B cell (primary cell): Measurements from ENCODE around the gene KIF23. TPM values are rescaled to one million over a fixed set of nuclear protein-coding genes. Genes with fewer than 3 reads are reported as not detected.

Source experiments
- ATAC-seq: fragments of 200-7000 bp; cut with Tn5 transposase; one replicate; pipeline ENCODE4 v1.10.0; 2021; ENCODE audit warnings: low read depth, mild to moderate bottlenecking, moderate number of reproducible peaks, moderate library complexity
- CTCF ChIA-PET: fragments of 350-600 bp; sonication (Branson Sonifier 250); formaldehyde crosslinking; loops from one replicate; lab custom pipeline; 2021; ENCODE audit warnings: antibody characterized with exemption, inconsistent platforms; lab: Charles Lee
- POLR2A ChIA-PET: fragments of 350-600 bp; sonication (Branson Sonifier 250); formaldehyde crosslinking; loops from one replicate; lab custom pipeline; 2021; ENCODE audit warnings: antibody characterized with exemption; lab: Charles Lee
- DNase-seq: peaks from one replicate; pipeline ENCODE4 v3.0.0; 2013
- H2AFZ ChIP-seq: 2 replicates; pipeline ENCODE4 v1.6.1; 2012; ENCODE audit warnings: mild to moderate bottlenecking, low read depth, low read length; ENCODE audit not compliant: insufficient read depth, poor library complexity, severe bottlenecking
- H3K27ac ChIP-seq, 2 donors: 1 replicate in 1 of 2; 2 replicates in 1 of 2; pipeline ENCODE4 v1.5.1; 2012 to 2013; ENCODE audit warnings: low read length in 2 of 2, mild to moderate bottlenecking in 2 of 2, moderate library complexity in 1 of 2
- H3K27me3 ChIP-seq, 4 experiments: fragments of 200-600 bp in 1 of 4; sonication (generic) in 1 of 4; replicated peaks in 1 of 4; 1 replicate in 2 of 4; 2 replicates in 2 of 4; pipeline versions ENCODE4 v1.6.1 to v1.7.0; 2013 to 2016; ENCODE audit warnings: low read length in 3 of 4, mild to moderate bottlenecking in 2 of 4, mixed read lengths in 1 of 4, moderate library complexity in 1 of 4; ENCODE audit not compliant: insufficient read depth in 4 of 4, control insufficient read depth in 3 of 4; ENCODE audit errors: control extremely low read depth in 1 of 4
- H3K36me3 ChIP-seq, 2 experiments: replicated peaks in 1 of 2; 1 replicate in 1 of 2; 2 replicates in 1 of 2; pipeline versions ENCODE4 v1.6.1 to v1.7.1; 2013; ENCODE audit warnings: low read length in 1 of 2; ENCODE audit not compliant: insufficient read depth in 2 of 2, control insufficient read depth in 1 of 2; ENCODE audit errors: control extremely low read depth in 1 of 2, extremely low read depth in 1 of 2
- H3K4me1 ChIP-seq, 2 donors: fragments of 200-600 bp in 1 of 2; sonication (generic) in 1 of 2; 1 replicate in 1 of 2; 2 replicates in 1 of 2; pipeline versions ENCODE4 v1.5.1 to v1.6.1; 2013 to 2017; ENCODE audit warnings: low read length in 2 of 2; ENCODE audit not compliant: control insufficient read depth in 2 of 2, insufficient read depth in 2 of 2
- H3K4me2 ChIP-seq: replicated peaks from 2 replicates; pipeline ENCODE3; 2012; ENCODE audit warnings: mild to moderate bottlenecking, low read depth, low read length; ENCODE audit not compliant: poor library complexity, severe bottlenecking
- H3K4me3 ChIP-seq, 5 experiments: fragments of 200-600 bp in 1 of 5; sonication (generic) in 1 of 5; 1 replicate in 3 of 5; 2 replicates in 2 of 5; pipeline versions ENCODE4 v1.5.1 to v1.7.0; 2011 to 2016; ENCODE audit warnings: low read length in 4 of 5, mild to moderate bottlenecking in 4 of 5, low read depth in 2 of 5, control low read depth in 1 of 5, moderate library complexity in 1 of 5; ENCODE audit not compliant: insufficient read depth in 1 of 5; ENCODE audit errors: control extremely low read depth in 1 of 5, extremely low read depth in 1 of 5
- H3K79me2 ChIP-seq: fragments of 200-600 bp; sonication (generic); one replicate; pipeline ENCODE4 v1.6.0; 2016; ENCODE audit warnings: low read length; ENCODE audit not compliant: control insufficient read depth, insufficient read depth
- H3K9ac ChIP-seq: fragments of 200-600 bp; sonication (generic); 2 replicates; pipeline ENCODE4 v1.6.1; 2017; ENCODE audit warnings: mild to moderate bottlenecking, low read length, moderate library complexity
- H3K9me3 ChIP-seq, 3 donors: one replicate each; pipeline versions ENCODE4 v1.6.1 to v1.7.1; 2013; ENCODE audit warnings: low read length in 2 of 3; ENCODE audit not compliant: control insufficient read depth in 2 of 3, insufficient read depth in 1 of 3; ENCODE audit errors: control extremely low read depth in 1 of 3
- H4K20me1 ChIP-seq: 2 replicates; pipeline ENCODE4 v1.6.0; 2012; ENCODE audit warnings: mild to moderate bottlenecking, low read length; ENCODE audit not compliant: insufficient read depth, control insufficient read depth, poor library complexity, severe bottlenecking
- H3K27ac Mint-ChIP-seq: one replicate; pipeline ENCODE4 v1.8.0; 2021; ENCODE audit warnings: mixed read lengths
- H3K27me3 Mint-ChIP-seq: one replicate; pipeline ENCODE4 v1.8.0; 2021; ENCODE audit warnings: mixed read lengths
- H3K4me1 Mint-ChIP-seq: one replicate; pipeline ENCODE4 v1.8.0; 2021; ENCODE audit warnings: mixed read lengths
- H3K4me3 Mint-ChIP-seq: one replicate; pipeline ENCODE4 v1.8.0; 2021; ENCODE audit warnings: mixed read lengths
- H3K9me3 Mint-ChIP-seq: one replicate; pipeline ENCODE4 v1.8.0; 2022; ENCODE audit warnings: mixed read lengths; ENCODE audit not compliant: insufficient read depth
- CTCF ChIP-seq: fragments of 200-600 bp; IDR thresholded peaks from one replicate; pipeline ENCODE4 v1.8.0; 2022; ENCODE audit warnings: antibody characterized with exemption, mild to moderate bottlenecking
- EZH2 ChIP-seq: IDR thresholded peaks from 2 replicates; pipeline ENCODE4 v1.6.1; 2012; ENCODE audit warnings: borderline replicate concordance, low read depth, mild to moderate bottlenecking, moderate library complexity, low read length; ENCODE audit not compliant: insufficient read depth, poor library complexity, severe bottlenecking
- WGBS: methylation state at CpG from one replicate; pipeline ENCODE4 v1.1.5; 2013; ENCODE audit warnings: missing lambda C conversion rate; ENCODE audit not compliant: insufficient coverage; 5-methylcytosine and 5-hydroxymethylcytosine counted together
- intact Hi-C: fragments of 100-400 bp; cut with micrococcal nuclease; formaldehyde crosslinking; loops from one replicate; pipeline ENCODE4 v1.10.0; 2022
- polyA plus RNA-seq: library from polyadenylated mRNA; depleted of rRNA; stranded (reverse); fragments of >200 nt; gene quantifications from 2 replicates; pipeline ENCODE4 v1.2.3, GENCODE V29; 2012
- total RNA-seq, 2 donors: library from RNA; stranded (reverse); fragments of 120-200 nt in 1 of 2; gene quantifications; 1 replicate in 1 of 2; 2 replicates in 1 of 2; pipeline versions ENCODE4 v1.2.3 to v1.2.4, GENCODE V29; 2013 to 2022

KIF23 gene
- total and polyA plus RNA-seq, 2 donors (not counting 1 experiment from before 2014, with no cell fraction given), result 0.30 to 0.34 TPM

- Histone ChIP-seq H4K20me1 (no peaks in the 10 kb centered on the region), H2AFZ (no peak overlapping the region), H3K4me1 (no peaks in the 10 kb centered on the region), H3K27me3 (no peaks in the 10 kb centered on the region), H3K4me3 (no peak overlapping the region), H3K9me3 (no peaks in the 10 kb centered on the region), H3K36me3 (peaks cover 0 to 1% of the 10 kb centered on the region in 2 experiments), H3K4me2 (no peak overlapping the region), H3K9ac (no peak overlapping the region), H3K27ac (no peak overlapping the region), H3K79me2 (no peaks in the 10 kb centered on the region)
- no peak for TF ChIP-seq CTCF
- no peak for TF ChIP-seq EZH2
- DNase-seq (no peak), ATAC-seq (no peak)
- Mint-ChIP-seq H3K4me3 (no peak overlapping the region), H3K27ac (no peak overlapping the region), H3K27me3 (no peaks in the 10 kb centered on the region), H3K4me1 (no peaks in the 10 kb centered on the region), H3K9me3 (no peaks in the 10 kb centered on the region)
- POLR2A ChIA-PET, result no interaction called here
- CTCF ChIA-PET, result no interaction called here
- WGBS, result 83% methylated on average over 1 of the region's 1 CpG
- intact Hi-C loops, result no loop called here
Measured at GRCh38 chr15:69433831-69434230, 19.7 kb downstream of the KIF23 start.

GRCh38 chr15:69434238-69434637 is 20.1 kb downstream of the KIF23 start:
- Mint-ChIP-seq H3K9me3 (no peaks in the 10 kb centered on the region), H3K27me3 (no peaks in the 10 kb centered on the region), H3K27ac (no peak overlapping the region), H3K4me3 (no peak overlapping the region), H3K4me1 (no peaks in the 10 kb centered on the region)
- Histone ChIP-seq H3K4me2 (no peak overlapping the region), H2AFZ (no peak overlapping the region), H3K27ac (no peak overlapping the region), H3K79me2 (no peaks in the 10 kb centered on the region), H4K20me1 (no peaks in the 10 kb centered on the region), H3K4me1 (no peaks in the 10 kb centered on the region), H3K9ac (no peak overlapping the region), H3K36me3 (peaks cover 0 to 1% of the 10 kb centered on the region in 2 experiments), H3K4me3 (no peak overlapping the region), H3K9me3 (no peaks in the 10 kb centered on the region), H3K27me3 (no peaks in the 10 kb centered on the region)
- WGBS, result no CpG with 5 or more reads among the region's 5 CpGs
- ATAC-seq (no peak), DNase-seq (no peak)
- POLR2A ChIA-PET, result no interaction called here
- TF ChIP-seq CTCF, result no peak
- TF ChIP-seq EZH2, result no peak
- intact Hi-C loops, result no loop called here
- CTCF ChIA-PET, result no interaction called here
